Kidney capillary endothelial cell (primary cell): ENCODE measurements around the gene TACC2.
"Not testable (repeated sequence)": the region's sequence is repeated elsewhere in the genome, so short reads cannot be mapped to it uniquely, and the experiment has no call there.

Source experiments
- DNase-seq: peaks from one replicate; pipeline ENCODE4 v3.0.0-alpha.2; 2018; ENCODE audit warnings: low spot score

The TACC2 gene

GRCh38 chr10:121978511-121978910 lies 10.5 kb upstream of the TACC2 start:
- no peak for DNase-seq

DNA sequence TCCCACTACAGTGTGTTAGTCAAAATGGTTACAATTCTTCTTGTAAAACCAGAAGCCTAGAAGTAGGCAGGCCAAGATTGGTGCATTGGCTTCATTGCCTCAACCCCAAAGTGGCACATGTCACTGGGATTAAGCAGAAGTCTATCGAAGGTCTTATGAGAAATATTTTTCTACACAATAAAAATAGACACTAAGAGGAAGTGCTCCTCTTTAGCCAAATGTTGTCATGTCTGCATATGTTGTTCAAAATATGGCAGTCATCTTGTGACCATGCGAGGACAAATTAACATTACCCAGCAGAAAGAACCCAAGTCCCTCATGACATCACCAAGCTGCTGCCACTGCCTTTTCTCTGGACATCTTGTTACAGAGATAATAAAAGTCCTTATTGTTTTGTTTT lies 7.6 kb upstream of the TACC2 start:
- DNase-seq = no peak

GRCh38 chr10:121983852-121984251 lies 5.1 kb upstream of the TACC2 start:
- no peak for DNase-seq

DNA sequence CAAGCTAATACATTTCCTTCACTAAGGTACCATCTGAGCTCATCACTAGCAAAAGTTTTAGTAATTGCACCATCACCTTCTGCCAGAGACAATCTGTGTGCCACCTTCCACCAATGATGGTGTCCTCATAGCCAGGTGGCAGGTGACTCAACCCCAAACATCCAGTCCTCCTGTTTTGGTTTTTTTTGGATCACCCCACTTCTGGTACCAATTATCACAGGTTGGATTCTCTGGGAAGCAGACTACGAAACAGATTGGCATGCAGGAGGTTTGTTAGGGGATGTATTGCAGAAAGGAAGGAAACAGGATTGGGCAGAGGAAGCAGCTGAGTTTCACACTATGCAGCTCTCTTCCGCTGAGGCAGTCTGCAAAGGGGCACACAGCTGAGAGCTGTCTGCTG lies 4.5 kb upstream of the TACC2 start:
- no peak for DNase-seq

DNA sequence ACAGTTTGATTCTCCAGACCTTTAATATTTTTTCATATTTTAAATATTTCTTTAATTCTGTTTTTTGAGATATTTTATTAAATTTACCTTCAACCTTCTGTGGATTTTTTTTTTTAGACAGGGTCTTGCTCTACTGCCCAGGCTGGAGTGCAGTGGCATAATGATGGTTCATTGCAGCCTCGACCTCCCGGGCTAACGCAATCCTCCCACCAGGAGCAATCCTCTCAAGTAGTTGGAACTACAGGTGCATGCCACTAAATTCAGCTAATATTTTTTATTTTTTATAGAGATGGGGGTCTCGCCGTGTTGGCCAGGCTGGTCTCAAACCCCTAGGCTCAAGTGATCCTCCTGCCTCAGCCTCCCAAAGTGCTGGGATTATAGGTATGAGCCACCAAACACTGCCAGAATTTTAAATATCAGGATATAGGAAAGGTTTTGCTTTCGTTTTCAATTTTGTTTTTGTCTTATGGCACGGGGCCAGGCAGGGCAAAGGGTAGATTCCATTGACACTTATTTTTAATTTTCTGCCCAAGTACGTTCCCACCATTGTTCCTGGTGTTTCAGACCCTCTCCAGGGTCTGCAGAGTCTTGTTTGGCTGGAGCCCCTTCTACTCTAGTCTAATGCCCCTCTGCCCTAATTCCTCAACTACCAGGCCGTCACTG lies 1.2 kb downstream of the TACC2 start:
- DNase-seq = no peak

DNA sequence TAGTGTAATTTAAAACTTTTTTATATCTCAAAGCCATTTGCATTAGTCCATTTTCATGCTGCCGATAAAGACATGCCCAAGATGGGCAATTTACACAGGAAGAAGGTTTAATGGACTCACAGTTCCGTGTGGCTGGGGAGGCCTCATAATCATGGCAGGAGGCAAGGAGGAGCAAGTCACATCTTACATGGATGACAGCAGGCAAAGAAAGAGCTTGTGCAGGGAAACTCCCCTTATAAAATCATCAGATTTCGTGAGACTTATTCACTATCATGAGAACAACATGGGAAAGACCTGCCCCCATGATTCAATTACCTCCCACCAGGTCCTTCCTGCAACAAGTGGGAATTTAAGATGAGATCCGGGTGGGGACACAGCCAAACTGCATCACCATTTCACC lies 2.8 kb downstream of the TACC2 start:
- not testable (repeated sequence) for DNase-seq

- no peak for DNase-seq
Measured at GRCh38 chr10:121994429-121994941, 5.5 kb downstream of the TACC2 start.

DNA sequence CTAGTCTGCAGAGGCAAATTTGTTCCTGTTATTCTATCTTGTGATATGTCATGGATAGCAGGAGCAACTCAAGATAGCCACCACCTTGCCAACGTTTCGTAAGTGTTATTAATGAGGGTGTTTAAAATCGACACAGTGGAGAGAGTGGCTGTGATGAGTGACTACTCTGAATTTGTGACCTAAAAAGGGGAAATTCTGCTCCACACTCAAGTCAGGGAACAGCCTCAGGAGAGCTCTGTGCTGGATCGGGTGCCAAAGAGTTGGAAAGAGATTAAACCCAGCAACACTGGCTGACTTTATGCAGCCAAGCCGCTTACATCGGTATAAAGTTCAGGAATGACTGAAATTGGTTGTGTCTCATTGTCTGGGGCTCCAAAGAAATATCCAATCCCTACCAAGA lies 9.5 kb downstream of the TACC2 start:
- DNase-seq = no peak

DNA sequence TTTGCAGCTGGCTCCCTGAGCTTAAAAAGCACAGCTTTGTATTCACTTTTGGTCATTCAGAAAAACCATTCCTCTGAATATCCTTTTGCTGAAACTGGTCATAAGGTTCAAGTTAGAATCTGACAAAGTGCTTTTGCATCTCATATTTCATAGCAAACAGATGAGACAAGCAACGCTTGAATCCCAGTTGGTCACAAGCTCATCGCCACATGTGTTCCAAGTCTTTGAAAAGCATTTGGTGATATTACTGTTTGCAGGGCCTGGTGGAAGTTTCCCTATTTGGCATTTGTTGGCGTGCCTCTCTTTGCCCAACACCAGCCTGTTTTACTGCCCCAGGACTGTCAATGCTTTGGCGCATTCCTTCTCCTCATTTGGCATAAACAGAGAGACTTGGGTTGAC lies 10.3 kb downstream of the TACC2 start:
- no peak for DNase-seq

GRCh38 chr10:122001698-122002097 lies 12.7 kb downstream of the TACC2 start:
- DNase-seq = no peak

GRCh38 chr10:122007415-122007814 lies 18.5 kb downstream of the TACC2 start:
- DNase-seq = no peak

GRCh38 chr10:122010405-122011050 lies 21.6 kb downstream of the TACC2 start:
- DNase-seq = no peak

DNA sequence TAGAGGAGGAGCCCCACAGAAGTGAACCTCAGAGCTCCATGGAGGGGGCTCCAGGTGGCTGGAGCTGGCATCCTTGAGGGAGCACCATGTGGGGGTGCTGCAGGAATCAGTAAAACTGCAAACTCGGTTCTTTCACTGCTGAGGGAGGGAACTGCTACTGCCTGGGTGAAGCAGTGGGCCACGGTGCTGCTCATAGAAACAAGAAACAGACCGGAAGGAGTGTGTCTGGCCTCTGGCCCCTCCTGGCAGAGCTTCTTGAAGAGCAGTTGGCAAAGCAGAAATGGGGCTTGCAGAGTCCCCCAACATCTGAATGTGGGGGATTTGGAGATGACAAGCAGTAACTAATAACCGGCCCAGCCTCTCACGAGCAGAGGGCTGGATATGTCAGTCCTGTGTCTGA lies 23.8 kb downstream of the TACC2 start:
- no peak for DNase-seq

DNA sequence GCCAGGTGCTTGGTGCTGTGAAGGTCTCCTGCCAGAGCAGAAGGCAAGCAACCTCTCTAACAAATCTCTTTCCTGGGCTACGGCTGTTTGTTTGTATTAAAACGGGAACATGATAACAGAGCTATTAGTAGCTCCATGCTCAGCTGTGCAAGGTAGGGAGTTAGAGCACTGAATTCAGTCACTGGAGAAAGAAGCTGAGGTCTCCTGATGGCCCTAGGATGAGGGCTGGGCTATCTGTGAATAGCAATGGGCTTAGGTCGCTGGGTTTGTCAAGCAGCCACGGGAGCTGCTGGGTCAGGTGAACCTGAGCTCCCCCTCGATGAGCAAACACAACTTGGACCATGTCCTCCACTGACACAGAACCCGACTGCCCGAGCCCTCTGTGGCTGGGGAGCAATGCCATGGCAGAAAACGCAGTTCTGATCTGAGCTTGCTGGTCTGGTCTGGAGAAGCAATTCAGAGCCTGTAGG lies 24.4 kb downstream of the TACC2 start:
- DNase-seq = no peak

GRCh38 chr10:122014652-122015248 lies 25.8 kb downstream of the TACC2 start:
- no peak for DNase-seq

DNA sequence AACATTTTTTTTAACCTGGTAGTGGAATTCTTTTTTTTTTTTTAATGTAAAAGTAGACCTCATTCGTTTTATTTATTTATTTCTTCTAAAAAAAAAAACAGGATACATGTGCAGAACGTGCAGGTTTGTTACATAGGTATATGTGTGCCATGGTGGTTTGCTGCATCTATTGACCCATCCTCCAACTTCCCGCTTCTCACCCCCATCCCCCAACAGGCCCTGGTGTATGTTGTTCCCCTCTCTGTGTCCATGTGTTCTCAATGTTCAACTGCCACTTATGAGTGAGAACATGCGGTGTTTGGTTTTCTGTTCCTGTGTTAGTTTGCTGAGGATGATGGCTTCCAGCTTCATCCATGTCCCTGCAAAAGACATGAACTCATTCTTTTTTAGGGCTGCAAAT lies 29.0 kb downstream of the TACC2 start:
- DNase-seq = not testable (repeated sequence)

GRCh38 chr10:122018491-122018890 lies 29.5 kb downstream of the TACC2 start:
- no peak for DNase-seq

DNA sequence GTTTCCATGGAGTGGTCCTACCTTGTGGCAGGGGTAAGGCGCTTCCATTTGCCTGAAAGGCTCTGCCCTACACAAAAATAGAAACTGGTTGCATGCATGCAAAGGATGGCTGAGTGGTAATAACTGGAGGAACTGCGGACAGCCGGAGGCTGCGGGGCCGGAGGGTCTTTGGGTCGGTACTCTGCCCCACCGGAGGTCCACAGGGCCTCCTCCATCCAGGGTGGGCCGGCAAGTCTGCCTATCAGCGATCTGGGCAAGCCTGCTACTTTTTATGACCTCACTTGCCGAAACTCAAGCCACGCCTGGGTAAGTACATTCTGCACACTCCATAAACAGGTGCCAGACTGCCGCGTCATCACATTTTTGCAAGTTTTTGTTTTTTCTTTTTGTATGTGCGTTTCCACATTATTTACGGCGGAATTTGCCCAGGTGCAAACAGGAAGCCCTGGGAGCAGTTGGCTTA lies 30.0 kb downstream of the TACC2 start:
- DNase-seq = no peak

DNA sequence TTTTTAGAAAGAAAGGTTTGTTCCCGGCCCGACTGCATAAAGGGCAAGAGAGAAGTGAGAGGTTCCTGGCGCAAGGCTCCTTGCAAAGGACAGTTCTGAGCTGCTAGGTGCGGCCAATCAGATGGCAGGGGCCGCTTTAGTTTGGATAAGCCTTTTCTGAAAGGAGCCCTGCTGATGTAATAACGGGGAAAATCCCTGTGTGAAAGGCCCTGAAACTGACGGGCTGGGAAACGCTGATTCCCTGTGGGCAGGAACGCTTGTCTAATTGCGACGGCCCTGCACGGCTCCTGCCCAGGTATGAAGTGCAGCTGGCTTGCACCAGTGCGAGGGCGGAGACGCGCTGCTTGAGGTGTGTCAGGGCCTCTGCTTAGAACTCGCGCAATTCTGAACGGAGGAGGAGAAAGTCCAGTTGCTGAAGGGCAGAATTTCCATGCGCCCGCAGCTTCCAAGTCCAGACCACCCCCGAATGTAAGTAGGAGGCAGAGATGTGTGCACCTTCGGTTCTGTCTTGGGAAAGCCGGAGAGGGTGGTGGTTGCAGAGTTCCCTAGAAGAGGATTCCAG lies 30.5 kb downstream of the TACC2 start:
- no peak for DNase-seq

DNA sequence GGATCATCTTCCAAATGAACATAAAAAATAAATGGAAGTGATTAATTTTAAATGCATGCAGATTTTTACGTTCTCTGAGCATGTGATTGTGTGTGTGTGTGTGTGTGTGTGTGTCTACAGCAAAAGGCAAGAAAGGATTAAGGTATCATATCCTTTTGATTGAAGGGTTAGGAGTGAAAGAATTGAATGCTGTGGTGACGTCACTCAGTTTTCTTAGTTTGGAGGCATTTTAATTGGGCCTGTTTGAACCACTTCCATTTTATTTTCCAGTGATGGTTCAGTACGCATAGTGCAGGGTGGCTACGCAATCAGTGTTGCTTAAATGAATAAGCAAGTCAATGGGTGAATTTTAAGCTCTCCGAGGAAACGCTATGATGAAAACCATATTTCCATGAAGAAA lies 31.3 kb downstream of the TACC2 start:
- no peak for DNase-seq

- no peak for DNase-seq
Measured at GRCh38 chr10:122021379-122021778, 32.4 kb downstream of the TACC2 start.

- DNase-seq = no peak
Measured at GRCh38 chr10:122021828-122022227, 32.9 kb downstream of the TACC2 start.

- no peak for DNase-seq
Measured at GRCh38 chr10:122022276-122022675, 33.3 kb downstream of the TACC2 start.
